Kidney epithelial cell (primary cell): ENCODE data around the gene KIAA0825. TPM values are rescaled to one million over a fixed set of nuclear protein-coding genes. Genes with fewer than 3 reads are reported as not detected.
"Not testable (repeated sequence)": the region's sequence is repeated elsewhere in the genome, so short reads cannot be mapped to it uniquely, and the experiment has no call there.

Experiments
- DNase-seq: peaks from one replicate; pipeline ENCODE4 v3.0.0-alpha.2; 2010; ENCODE audit warnings: low read depth
- H3K27me3 ChIP-seq: 2 replicates; pipeline ENCODE4 v1.6.0; 2011; ENCODE audit warnings: low read length; ENCODE audit not compliant: control insufficient read depth, insufficient read depth
- H3K36me3 ChIP-seq: 2 replicates; pipeline ENCODE4 v1.5.1; 2011; ENCODE audit warnings: low read length; ENCODE audit not compliant: control insufficient read depth, insufficient read depth
- H3K4me3 ChIP-seq: 2 replicates; pipeline ENCODE4 v1.5.1; 2011; ENCODE audit warnings: low read depth, mild to moderate bottlenecking, control low read depth, low read length
- CTCF ChIP-seq: IDR thresholded peaks from 2 replicates; pipeline ENCODE4 v1.5.1; 2011; ENCODE audit warnings: mild to moderate bottlenecking, moderate library complexity, low read length, control low read depth, inconsistent platforms; ENCODE audit not compliant: insufficient read depth, poor library complexity, severe bottlenecking
- total RNA-seq: library from RNA; depleted of rRNA; stranded (reverse); fragments of >200 nt; gene quantifications from 2 replicates; pipeline ENCODE4 v1.2.3, GENCODE V29; 2015

KIAA0825 gene
- total RNA-seq, 1 donor from 2014 or later, result 2.7 TPM

GRCh38 chr5:94361161-94361560, 257.2 kb downstream of the KIAA0825 start:
- TF ChIP-seq CTCF, result no peak
- Histone ChIP-seq H3K4me3 (no peak overlapping the region), H3K36me3 (no peaks in the 10 kb centered on the region), H3K27me3 (no peaks in the 10 kb centered on the region)
- DNase-seq, result no peak

GRCh38 chr5:94360382-94361130, 257.8 kb downstream of the KIAA0825 start:
- H3K4me3 ChIP-seq, result no peak overlapping the region
- no peaks in the 10 kb centered on the region for H3K36me3 ChIP-seq
- no peak for DNase-seq
- TF ChIP-seq CTCF, result no peak
- H3K27me3 ChIP-seq, result no peaks in the 10 kb centered on the region

- Histone ChIP-seq H3K27me3 (no peaks in the 10 kb centered on the region), H3K4me3 (no peak overlapping the region), H3K36me3 (no peaks in the 10 kb centered on the region)
- DNase-seq, result no peak
- TF ChIP-seq CTCF, result no peak
Observed at GRCh38 chr5:94359880-94360279, 258.5 kb downstream of the KIAA0825 start.

GRCh38 chr5:94355811-94356210, 262.6 kb downstream of the KIAA0825 start:
- H3K27me3 ChIP-seq, result no peaks in the 10 kb centered on the region
- DNase-seq, result no peak
- TF ChIP-seq CTCF, result no peak

GRCh38 chr5:94354837-94355485, 263.4 kb downstream of the KIAA0825 start:
- H3K4me3 ChIP-seq, H3K36me3 ChIP-seq, DNase-seq, H3K27me3 ChIP-seq: not testable (repeated sequence)

More at GRCh38 chr5:94355811-94356210, 262.6 kb downstream of the KIAA0825 start:
- Histone ChIP-seq H3K4me3 (no peak overlapping the region), H3K36me3 (no peaks in the 10 kb centered on the region)

- Histone ChIP-seq H3K4me3 (no peak overlapping the region), H3K36me3 (no peaks in the 10 kb centered on the region), H3K27me3 (no peaks in the 10 kb centered on the region)
- DNase-seq, result no peak
- TF ChIP-seq CTCF, result no peak
Observed at GRCh38 chr5:94353605-94354004, 264.8 kb downstream of the KIAA0825 start.
